ENCODE data around the gene SLC30A4.

Gene SLC30A4

GRCh38 chr15:45449916-45450867, 72.4 kb downstream of the SLC30A4 start:
- no peak for DNase-seq

GRCh38 chr15:45449395-45449794, 73.2 kb downstream of the SLC30A4 start:
- no peak for DNase-seq

- DNase-seq: peak; percentile 55
These were observed 74.3 kb downstream of the SLC30A4 start for GRCh38 chr15:45448066-45448915.

- no peak for DNase-seq
These were observed 78.9 kb downstream of the SLC30A4 start for GRCh38 chr15:45443645-45444044.

DNA sequence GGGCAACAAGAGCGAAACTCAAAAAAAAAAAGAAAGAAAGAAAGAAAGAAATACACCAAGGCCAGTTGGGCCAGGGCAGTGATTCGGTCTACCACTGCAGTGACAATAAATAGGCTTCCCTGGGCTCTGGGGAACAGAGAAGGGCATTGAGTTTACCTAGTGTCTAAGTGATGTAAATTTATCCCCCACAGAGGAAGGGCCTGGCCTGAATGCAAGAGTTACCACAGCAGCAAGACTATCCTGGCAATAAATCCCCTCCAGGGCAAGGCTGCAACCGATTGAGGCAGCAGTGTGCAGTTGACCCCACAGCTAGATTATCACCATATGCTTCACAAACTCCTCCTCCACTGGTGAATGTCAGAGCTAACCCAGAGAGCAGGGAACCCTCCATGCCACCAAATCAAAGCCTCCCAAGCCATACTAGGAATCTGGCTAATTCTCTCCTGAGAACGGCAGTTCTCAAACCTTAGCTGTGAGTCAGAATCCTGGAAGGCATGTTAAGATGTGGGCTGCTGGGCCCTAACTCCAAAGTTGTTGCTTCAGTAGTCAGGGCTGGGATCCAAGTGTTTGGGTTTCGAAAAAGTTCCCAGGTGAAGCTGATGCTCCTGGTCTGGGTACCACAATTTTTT, 79.9 kb downstream of the SLC30A4 start:
- no peak for DNase-seq

DNA sequence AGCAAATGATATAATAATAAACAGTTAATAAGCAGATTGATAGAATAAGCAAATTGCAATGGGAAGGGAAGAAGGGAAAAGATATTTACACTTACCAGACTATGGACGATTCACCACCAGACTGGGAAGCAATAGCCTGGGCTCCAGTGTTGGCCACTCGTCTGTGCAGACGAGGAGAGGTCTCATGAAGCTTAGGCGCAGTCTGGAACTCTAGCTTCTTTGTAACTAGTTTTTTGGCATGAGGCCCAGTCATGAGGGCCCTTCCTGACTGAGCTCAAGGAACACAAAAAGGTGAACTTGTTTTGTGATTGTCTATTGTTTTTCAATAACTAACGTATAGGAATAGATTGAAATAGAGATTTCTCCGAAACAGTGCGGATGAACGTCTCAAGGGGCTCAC, 80.9 kb downstream of the SLC30A4 start:
- no peak for DNase-seq

DNA sequence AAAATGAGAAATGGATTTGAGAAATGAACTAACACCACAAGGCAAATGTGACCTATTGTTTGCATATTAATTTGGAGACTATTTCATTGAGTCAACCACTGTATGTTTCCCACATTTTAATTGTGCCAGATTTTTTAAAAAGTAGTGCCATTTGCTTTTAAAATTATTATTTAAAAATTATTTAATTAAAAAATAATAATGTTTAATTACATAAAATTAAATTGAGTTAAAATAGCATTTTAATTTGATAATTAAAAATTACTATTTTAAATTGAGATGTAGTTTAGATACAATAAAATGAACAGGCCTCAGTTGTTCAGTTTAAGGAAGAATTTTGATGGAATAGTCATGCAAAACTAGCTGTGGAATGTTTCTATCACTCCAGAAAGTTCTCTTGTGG, 81.5 kb downstream of the SLC30A4 start:
- DNase-seq: no peak

DNA sequence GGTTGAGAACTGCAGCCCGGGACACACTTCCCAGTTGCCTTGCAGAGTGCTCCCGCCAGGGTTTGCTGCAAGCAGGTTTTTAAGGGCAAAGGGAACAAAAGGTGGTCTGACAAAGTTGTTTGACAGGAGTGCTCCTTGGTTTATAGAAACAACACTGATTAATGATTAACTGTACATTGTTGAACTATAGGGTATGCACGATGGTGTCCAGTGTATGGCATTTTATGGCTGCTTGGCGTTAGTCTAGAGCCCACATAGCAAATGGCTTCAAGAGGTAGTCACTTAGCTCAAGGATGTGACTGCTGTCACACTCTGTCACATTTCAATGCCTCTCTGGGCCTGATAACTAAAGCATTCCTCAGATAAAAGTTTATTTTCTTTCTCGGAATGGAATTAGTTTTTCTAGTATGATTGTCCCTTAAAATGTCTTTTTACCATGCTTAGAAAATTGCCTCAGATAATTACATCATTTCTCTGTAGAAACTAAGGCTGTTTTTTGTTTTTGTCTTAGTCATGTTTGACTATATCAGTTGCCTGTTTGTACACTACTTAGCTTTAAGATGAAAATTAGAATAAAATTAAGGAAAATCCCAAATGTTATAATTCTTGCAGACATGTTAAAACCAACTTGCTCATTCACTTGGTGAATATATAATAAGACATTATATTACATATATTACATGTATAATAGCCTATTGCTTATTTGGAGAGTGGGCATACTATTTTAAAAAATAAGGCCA, 82.9 kb downstream of the SLC30A4 start:
- DNase-seq: no peak

GRCh38 chr15:45435124-45435903, 87.2 kb downstream of the SLC30A4 start:
- DNase-seq: no peak

GRCh38 chr15:45434078-45434567, 88.4 kb downstream of the SLC30A4 start:
- DNase-seq: no peak

- no peak for DNase-seq
These were observed 91.0 kb downstream of the SLC30A4 start for GRCh38 chr15:45431511-45431910.

DNA sequence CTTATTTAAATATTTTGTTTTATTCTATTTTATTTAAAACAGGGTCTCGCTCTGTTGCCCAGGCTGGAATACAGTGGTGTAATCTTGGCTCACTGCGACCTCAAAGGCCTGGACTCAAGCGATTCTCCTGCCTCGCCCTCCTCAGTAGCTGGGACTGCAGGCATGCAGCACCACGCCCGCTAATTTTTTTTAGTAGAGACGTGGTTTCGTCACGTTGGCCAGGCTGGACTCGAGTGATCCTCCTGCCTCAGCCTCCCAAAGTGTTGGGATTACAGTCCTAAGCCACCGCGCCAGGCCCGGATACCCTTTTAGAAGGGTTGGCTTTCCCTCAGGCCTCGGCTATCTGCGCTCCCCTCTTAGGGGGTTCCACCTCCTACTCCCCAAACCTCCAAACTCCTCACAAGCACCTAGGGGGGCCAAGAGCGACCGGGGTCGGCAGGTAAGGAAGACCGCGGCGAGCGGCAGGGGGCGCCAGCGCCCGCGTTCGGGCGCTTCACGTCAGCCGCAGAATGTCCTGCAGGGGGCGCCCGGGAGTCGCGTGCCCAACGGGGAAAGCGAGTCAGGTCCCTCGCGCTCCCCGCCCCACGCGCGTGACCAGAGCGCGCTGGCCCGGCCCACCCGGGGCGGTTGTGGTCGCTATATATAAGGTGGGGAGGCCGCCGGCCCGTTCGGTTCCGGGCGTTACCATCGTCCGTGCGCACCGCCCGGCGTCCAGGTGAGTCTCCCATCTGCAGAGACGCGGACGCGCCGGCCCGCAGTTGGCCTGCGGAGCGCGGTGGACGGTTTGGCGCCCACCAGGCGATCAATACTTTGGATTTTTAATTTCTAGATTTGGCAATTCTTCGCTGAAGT, 92.4 kb downstream of the SLC30A4 start:
- DNase-seq: peak; percentile 74

Data from hematopoietic multipotent progenitor cell treated with erythropoietin and hydrocortisone succinate and interleukin-3 and kit ligand, for 4 days (in vitro differentiated cells).